A549 (cell line): ENCODE data around the gene RRBP1. TPM values are rescaled to one million over a fixed set of nuclear protein-coding genes. Genes with fewer than 3 reads are reported as not detected.

Experiments used
- ATAC-seq, 2 experiments: fragments of 200-7000 bp in 1 of 2; fragments of >200 bp in 1 of 2; cut with Nextera tagmentation in 1 of 2; cut with Tn5 transposase in 1 of 2; 3 replicates each; pipeline versions ENCODE4 v1.8.0 to v1.9.1; 2018 to 2020; ENCODE audit warnings: mild to moderate bottlenecking in 1 of 2, moderate library complexity in 1 of 2
- CTCF ChIA-PET: fragments of 300-600 bp; sonication (Branson Sonifier 250); formaldehyde crosslinking; extraction: SDS; loops from one replicate; lab custom pipeline; 2021; ENCODE audit warnings: antibody characterized with exemption, inconsistent platforms; lab: Yijun Ruan, JAX
- POLR2A ChIA-PET: fragments of 350-600 bp; formaldehyde crosslinking; extraction: SDS; loops from one replicate; lab custom pipeline; 2021; ENCODE audit warnings: antibody characterized with exemption, inconsistent platforms; lab: Yijun Ruan, JAX
- DNase-seq, 2 experiments: peaks; one replicate each; pipeline versions ENCODE4 v3.0.0 to v3.0.0-alpha.2; 2011 to 2016; ENCODE audit warnings: low read depth in 1 of 2, low spot score in 1 of 2
- FAIRE-seq: peaks from 2 replicates; lab custom pipeline; 2011; peaks lifted over from hg19 to GRCh38; lab: Jason Lieb, UNC
- H3K27ac ChIP-seq, 2 experiments: fragments of >200 bp; sonication (Bioruptor Twin); formaldehyde crosslinking; 3 replicates each; pipeline ENCODE4 v1.5.1; 2016 to 2017
- H3K4me1 ChIP-seq: fragments of >200 bp; sonication (Bioruptor Twin); formaldehyde crosslinking; 3 replicates; pipeline ENCODE4 v1.6.1; 2016
- H3K4me2 ChIP-seq: fragments of >200 bp; sonication (Bioruptor Twin); formaldehyde crosslinking; 3 replicates; pipeline ENCODE4 v1.6.1; 2016
- H3K4me3 ChIP-seq: fragments of >200 bp; sonication (Bioruptor Twin); formaldehyde crosslinking; 3 replicates; pipeline ENCODE4 v1.5.1; 2016
- H3K9me3 ChIP-seq: fragments of >200 bp; sonication (Bioruptor Twin); formaldehyde crosslinking; 3 replicates; pipeline ENCODE4 v1.6.1; 2016
- CBX8 ChIP-seq: fragments of 200-600 bp; sonication (generic); IDR thresholded peaks from 2 replicates; pipeline ENCODE4 v1.6.1; 2016
- CEBPB ChIP-seq, 2 experiments: fragments of >200 bp in 1 of 2; sonication (Bioruptor Twin) in 1 of 2; formaldehyde crosslinking in 1 of 2; IDR thresholded peaks; 2 replicates each; pipeline ENCODE4 v1.6.1; 2012 to 2016
- CHD2 ChIP-seq: fragments of 150-350 bp; IDR thresholded peaks from 2 replicates; pipeline ENCODE4 v1.6.1; 2014; ENCODE audit warnings: low read length; ENCODE audit not compliant: partially characterized antibody
- EP300 ChIP-seq, 2 experiments: fragments of >200 bp; sonication (Bioruptor Twin); formaldehyde crosslinking; IDR thresholded peaks; 2 replicates in 1 of 2; 3 replicates in 1 of 2; pipeline ENCODE4 v1.6.1; 2016 to 2017
- FOSB ChIP-seq: fragments of 250-450 bp; sonication (Bioruptor Pico); IDR thresholded peaks from 2 replicates; pipeline ENCODE4 v1.5.0; 2020; ENCODE audit warnings: mild to moderate bottlenecking, moderate library complexity
- FOSL2 ChIP-seq, 2 experiments: fragments of 450-650 bp in 1 of 2; fragments of >200 bp in 1 of 2; sonication (Bioruptor Twin) in 1 of 2; formaldehyde crosslinking; IDR thresholded peaks; 2 replicates each; pipeline versions ENCODE4 v1.5.0 to v1.6.1; 2016 to 2020; ENCODE audit warnings: mild to moderate bottlenecking in 1 of 2, moderate library complexity in 1 of 2
- GATA3 ChIP-seq: IDR thresholded peaks from 2 replicates; pipeline ENCODE4 v1.6.1; 2012; ENCODE audit warnings: borderline replicate concordance
- HOXB13 ChIP-seq: fragments of 250-450 bp; sonication (Bioruptor Pico); IDR thresholded peaks from 2 replicates; pipeline ENCODE4 v1.5.0; 2020; ENCODE audit warnings: low read depth, mild to moderate bottlenecking, moderate library complexity
- JUNB ChIP-seq: fragments of >200 bp; sonication (Bioruptor Twin); formaldehyde crosslinking; IDR thresholded peaks from 2 replicates; pipeline ENCODE4 v1.6.1; 2016
- KDM1A ChIP-seq: fragments of 200-600 bp; sonication (generic); IDR thresholded peaks from 2 replicates; pipeline ENCODE4 v1.6.1; 2016; ENCODE audit warnings: low read depth, mild to moderate bottlenecking
- KDM5A ChIP-seq: fragments of 200-600 bp; sonication (generic); IDR thresholded peaks from 2 replicates; pipeline ENCODE4 v1.6.1; 2016; ENCODE audit warnings: antibody characterized with exemption, mild to moderate bottlenecking
- POLR2AphosphoS2 ChIP-seq: conservative IDR thresholded peaks from 2 replicates; pipeline ENCODE4 v1.6.1; 2012; ENCODE audit warnings: low read length, improper control_type of control experiment, inconsistent platforms
- RAD21 ChIP-seq, 2 experiments: fragments of >200 bp in 1 of 2; sonication (Bioruptor Twin) in 1 of 2; formaldehyde crosslinking in 1 of 2; IDR thresholded peaks in 1 of 2; conservative IDR thresholded peaks in 1 of 2; 2 replicates in 1 of 2; 3 replicates in 1 of 2; pipeline ENCODE4 v1.6.1; 2012 to 2018; ENCODE audit warnings: inconsistent platforms in 1 of 2
- RFX5 ChIP-seq: fragments of 450-650 bp; IDR thresholded peaks from 2 replicates; pipeline ENCODE4 v1.7.1; 2014; ENCODE audit warnings: antibody characterized with exemption, mild to moderate bottlenecking, moderate library complexity
- RNF2 ChIP-seq: fragments of 200-600 bp; sonication (generic); IDR thresholded peaks from 2 replicates; pipeline ENCODE4 v1.6.1; 2016; ENCODE audit warnings: low read depth, mild to moderate bottlenecking, antibody characterized with exemption, moderate library complexity, borderline replicate concordance
- SMC3 ChIP-seq: fragments of >200 bp; sonication (Bioruptor Twin); formaldehyde crosslinking; IDR thresholded peaks from 3 replicates; pipeline ENCODE4 v1.6.1; 2018; ENCODE audit warnings: inconsistent platforms
- TFCP2L1 ChIP-seq: fragments of 250-450 bp; sonication (Bioruptor Pico); IDR thresholded peaks from 2 replicates; pipeline ENCODE4 v1.5.0; 2021; ENCODE audit warnings: mild to moderate bottlenecking
- ZC3H11A ChIP-seq: fragments of 450-650 bp; IDR thresholded peaks from 2 replicates; pipeline ENCODE4 v1.6.1; 2014; ENCODE audit warnings: antibody characterized with exemption, mild to moderate bottlenecking
- WGBS: methylation state at CpG from one replicate; pipeline ENCODE4 v1.1.6; 2017; ENCODE audit errors: missing lambda C conversion rate; 5-methylcytosine and 5-hydroxymethylcytosine counted together
- polyA plus RNA-seq, 4 experiments: library from polyadenylated mRNA; depleted of rRNA in 3 of 4; stranded (reverse); fragments of >200 nt; fragmentation: RNase III in 1 of 4; extraction: RNeasy Plus Mini Kit Qiagen cat#74134 plus additional on column Dnase treatment in 1 of 4; gene quantifications; 2 replicates in 3 of 4; 3 replicates in 1 of 4; pipeline ENCODE4 v1.2.3, GENCODE V29; 2011 to 2017
- TF ChIP-seq, protein P1 (sequence below): fragments of 200-600 bp; sonication (generic); IDR thresholded peaks from 2 replicates; pipeline ENCODE4 v1.6.1; 2016; ENCODE audit warnings: antibody characterized with exemption, mild to moderate bottlenecking, moderate library complexity
- TF ChIP-seq, protein P2 (sequence below): IDR thresholded peaks from 2 replicates; pipeline ENCODE4 v1.6.1; 2012
- TF ChIP-seq, protein P3 (sequence below): fragments of >200 bp; sonication (Bioruptor Twin); formaldehyde crosslinking; IDR thresholded peaks from 3 replicates; pipeline ENCODE4 v1.5.1; 2016

The RRBP1 gene
- polyA plus RNA-seq, 2 of the 4 experiments (the other 2 are of a cell fraction): 51.6 to 79.6 TPM

DNA sequence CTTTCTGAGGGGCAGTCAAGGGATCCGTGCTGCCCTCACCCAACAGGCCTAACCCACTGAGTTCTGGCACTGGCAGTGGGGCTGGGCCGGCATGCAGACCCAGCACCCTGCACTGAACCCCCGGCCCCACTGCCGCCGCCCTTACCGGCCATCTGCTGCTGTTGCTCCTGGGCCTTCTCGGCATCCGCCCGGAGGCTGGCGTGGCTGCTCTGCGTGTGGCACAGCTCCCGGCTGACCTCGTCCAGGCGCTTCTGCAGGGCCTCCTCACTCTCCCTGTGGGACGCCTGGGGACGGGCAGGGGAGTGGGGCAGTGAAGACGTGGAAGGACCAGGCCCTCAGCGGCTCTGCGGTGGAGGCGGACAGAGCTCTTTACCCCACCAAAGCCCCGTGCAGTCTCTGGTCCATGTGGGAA, 52.4 kb downstream of the RRBP1 start:
- CTCF ChIA-PET: interaction anchor here (0.9 to 20.6 kb wide), 11 partner anchors 11 to 826 kb away, joined by 3 to 501 read pairs (median 5); partner anchors contain the start of genes BFSP1 and RRBP1
- POLR2A ChIA-PET: no interaction called here
- WGBS: 93% methylated on average over 13 of the region's 21 CpGs
- FAIRE-seq (no peak), ATAC-seq (no peak), DNase-seq (no peak)
- no peak overlapping the region for H3K27ac ChIP-seq
- no peaks in the 10 kb centered on the region for H3K9me3 ChIP-seq
- H3K4me1 ChIP-seq: no peaks in the 10 kb centered on the region
- no peak overlapping the region for H3K4me3 ChIP-seq
- no peak for TF ChIP-seq POLR2AphosphoS2
- no peak for TF ChIP-seq GATA3
- no peak for TF ChIP-seq TFCP2L1 (CRISPR knock-in tag)
- TF ChIP-seq SMC3: no peak
- TF ChIP-seq CBX8: no peak
- no peak for TF ChIP-seq HOXB13
- no peak for TF ChIP-seq RNF2
- no peak for TF ChIP-seq KDM1A
- no peak for TF ChIP-seq EP300 (IDR thresholded peaks at IDR 0.05)
- H3K4me2 ChIP-seq: no peak overlapping the region

DNA sequence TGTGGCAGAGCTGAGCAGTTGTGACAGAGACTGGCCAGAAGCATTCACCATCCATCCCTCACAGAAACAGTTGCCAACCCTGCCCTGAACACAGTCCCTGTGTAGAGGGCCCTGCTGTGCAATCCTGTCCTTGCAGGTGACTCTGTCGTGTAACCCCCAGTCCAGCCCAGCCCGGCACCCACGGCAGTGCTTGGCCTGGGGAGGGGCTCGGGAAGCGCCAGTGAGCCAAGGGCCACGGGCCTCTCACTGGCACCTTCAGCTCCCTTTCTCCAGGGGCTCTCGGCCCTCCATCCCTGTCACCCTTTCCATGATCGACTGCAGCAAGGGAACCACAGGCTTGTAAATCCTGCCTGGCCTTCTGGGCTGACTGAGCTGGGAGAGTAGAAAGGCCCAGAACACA, 53.0 kb downstream of the RRBP1 start:
- H3K9me3 ChIP-seq: no peaks in the 10 kb centered on the region
- H3K4me1 ChIP-seq: no peaks in the 10 kb centered on the region
- no peak for DNase-seq
- H3K27ac ChIP-seq: no peak overlapping the region
- WGBS: 97% methylated on average over 8 of the region's 8 CpGs
- no peak for TF ChIP-seq KDM5A
- TF ChIP-seq, protein P1, sequence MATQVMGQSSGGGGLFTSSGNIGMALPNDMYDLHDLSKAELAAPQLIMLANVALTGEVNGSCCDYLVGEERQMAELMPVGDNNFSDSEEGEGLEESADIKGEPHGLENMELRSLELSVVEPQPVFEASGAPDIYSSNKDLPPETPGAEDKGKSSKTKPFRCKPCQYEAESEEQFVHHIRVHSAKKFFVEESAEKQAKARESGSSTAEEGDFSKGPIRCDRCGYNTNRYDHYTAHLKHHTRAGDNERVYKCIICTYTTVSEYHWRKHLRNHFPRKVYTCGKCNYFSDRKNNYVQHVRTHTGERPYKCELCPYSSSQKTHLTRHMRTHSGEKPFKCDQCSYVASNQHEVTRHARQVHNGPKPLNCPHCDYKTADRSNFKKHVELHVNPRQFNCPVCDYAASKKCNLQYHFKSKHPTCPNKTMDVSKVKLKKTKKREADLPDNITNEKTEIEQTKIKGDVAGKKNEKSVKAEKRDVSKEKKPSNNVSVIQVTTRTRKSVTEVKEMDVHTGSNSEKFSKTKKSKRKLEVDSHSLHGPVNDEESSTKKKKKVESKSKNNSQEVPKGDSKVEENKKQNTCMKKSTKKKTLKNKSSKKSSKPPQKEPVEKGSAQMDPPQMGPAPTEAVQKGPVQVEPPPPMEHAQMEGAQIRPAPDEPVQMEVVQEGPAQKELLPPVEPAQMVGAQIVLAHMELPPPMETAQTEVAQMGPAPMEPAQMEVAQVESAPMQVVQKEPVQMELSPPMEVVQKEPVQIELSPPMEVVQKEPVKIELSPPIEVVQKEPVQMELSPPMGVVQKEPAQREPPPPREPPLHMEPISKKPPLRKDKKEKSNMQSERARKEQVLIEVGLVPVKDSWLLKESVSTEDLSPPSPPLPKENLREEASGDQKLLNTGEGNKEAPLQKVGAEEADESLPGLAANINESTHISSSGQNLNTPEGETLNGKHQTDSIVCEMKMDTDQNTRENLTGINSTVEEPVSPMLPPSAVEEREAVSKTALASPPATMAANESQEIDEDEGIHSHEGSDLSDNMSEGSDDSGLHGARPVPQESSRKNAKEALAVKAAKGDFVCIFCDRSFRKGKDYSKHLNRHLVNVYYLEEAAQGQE: no peak
- TF ChIP-seq FOSB (CRISPR knock-in tag): no peak
- TF ChIP-seq KDM1A: no peak
- TF ChIP-seq, protein P2, sequence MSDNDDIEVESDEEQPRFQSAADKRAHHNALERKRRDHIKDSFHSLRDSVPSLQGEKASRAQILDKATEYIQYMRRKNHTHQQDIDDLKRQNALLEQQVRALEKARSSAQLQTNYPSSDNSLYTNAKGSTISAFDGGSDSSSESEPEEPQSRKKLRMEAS: no peak
- TF ChIP-seq JUNB: no peak
- TF ChIP-seq RFX5: no peak
- no peak overlapping the region for H3K4me2 ChIP-seq
- ChIA-PET POLR2A (no interaction called here), CTCF (interaction anchor here (1.0 to 20.6 kb wide), 11 partner anchors 10 to 825 kb away, joined by 3 to 501 read pairs (median 5); partner anchors contain the start of genes BFSP1 and RRBP1)
- no peak for ATAC-seq
- no peak for FAIRE-seq
- no peak overlapping the region for H3K4me3 ChIP-seq

DNA sequence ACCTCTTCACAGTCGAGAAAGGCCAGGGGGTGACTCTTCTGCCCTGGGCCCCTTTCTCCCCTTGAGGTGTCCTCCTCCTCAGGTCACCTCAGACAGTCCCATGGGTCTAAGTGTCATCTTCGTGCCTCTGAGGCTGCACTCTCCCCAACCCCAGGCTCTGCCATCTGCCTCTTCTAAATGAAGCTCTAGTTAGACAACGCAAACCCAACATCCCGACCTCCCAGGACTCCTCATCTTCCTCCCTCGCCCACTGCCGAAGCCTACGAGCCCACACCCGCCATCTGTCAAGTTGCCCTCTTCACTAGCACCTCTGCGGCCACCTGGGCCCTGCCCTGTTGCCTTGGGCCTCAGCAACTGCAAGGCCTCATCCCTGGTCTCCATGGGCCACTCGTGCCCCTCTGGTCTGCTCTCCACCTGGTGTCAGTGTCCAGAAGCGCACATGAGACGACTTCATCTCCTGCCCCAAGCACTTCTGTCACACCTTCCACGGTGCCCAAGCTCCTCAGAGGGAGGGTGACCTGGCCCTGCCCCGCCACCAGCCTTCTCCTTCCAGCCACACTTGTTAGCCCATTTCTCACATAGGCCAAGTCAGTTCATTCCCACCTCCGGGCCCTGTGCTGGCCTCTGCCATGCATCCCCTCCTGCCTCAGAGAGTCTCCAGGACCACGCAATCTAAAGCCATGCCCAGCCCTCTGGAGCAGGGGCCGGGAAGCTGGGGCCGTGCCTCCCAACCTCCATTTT, 53.8 kb downstream of the RRBP1 start:
- no peak overlapping the region for H3K27ac ChIP-seq
- ATAC-seq: peak; percentile 6 to 58; a peak in 3 of 6 replicates
- no peaks in the 10 kb centered on the region for H3K9me3 ChIP-seq
- TF ChIP-seq CEBPB (IDR thresholded peaks at IDR 0.05) (no peak), RAD21 (conservative IDR thresholded peaks at IDR 0.05 in 1 of 2, IDR thresholded peaks at IDR 0.05 in 1 of 2) (no peak), CHD2 (no peak), ZC3H11A (no peak), FOSL2 (IDR thresholded peaks at IDR 0.05) (no peak), FOSL2 (CRISPR knock-in tag; IDR thresholded peaks at IDR 0.05) (no peak)
- TF ChIP-seq, protein P3, sequence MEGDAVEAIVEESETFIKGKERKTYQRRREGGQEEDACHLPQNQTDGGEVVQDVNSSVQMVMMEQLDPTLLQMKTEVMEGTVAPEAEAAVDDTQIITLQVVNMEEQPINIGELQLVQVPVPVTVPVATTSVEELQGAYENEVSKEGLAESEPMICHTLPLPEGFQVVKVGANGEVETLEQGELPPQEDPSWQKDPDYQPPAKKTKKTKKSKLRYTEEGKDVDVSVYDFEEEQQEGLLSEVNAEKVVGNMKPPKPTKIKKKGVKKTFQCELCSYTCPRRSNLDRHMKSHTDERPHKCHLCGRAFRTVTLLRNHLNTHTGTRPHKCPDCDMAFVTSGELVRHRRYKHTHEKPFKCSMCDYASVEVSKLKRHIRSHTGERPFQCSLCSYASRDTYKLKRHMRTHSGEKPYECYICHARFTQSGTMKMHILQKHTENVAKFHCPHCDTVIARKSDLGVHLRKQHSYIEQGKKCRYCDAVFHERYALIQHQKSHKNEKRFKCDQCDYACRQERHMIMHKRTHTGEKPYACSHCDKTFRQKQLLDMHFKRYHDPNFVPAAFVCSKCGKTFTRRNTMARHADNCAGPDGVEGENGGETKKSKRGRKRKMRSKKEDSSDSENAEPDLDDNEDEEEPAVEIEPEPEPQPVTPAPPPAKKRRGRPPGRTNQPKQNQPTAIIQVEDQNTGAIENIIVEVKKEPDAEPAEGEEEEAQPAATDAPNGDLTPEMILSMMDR: no peak
- TF ChIP-seq, all 56 proteins: peak for 0
- H3K4me3 ChIP-seq: no peak overlapping the region
- ChIA-PET CTCF (interaction anchor here (1.0 to 20.6 kb wide), 9 partner anchors 9 to 824 kb away, joined by 3 to 501 read pairs (median 5); partner anchors contain the start of gene BFSP1), POLR2A (no interaction called here)
- DNase-seq: no peak
- H3K4me1 ChIP-seq: no peaks in the 10 kb centered on the region
- 92% methylated on average over 18 of the region's 18 CpGs for whole genome bisulfite sequencing
- no peak for FAIRE-seq
- no peak overlapping the region for H3K4me2 ChIP-seq
